SU-DHL-6 (cell line): ENCODE measurements around the gene TIGD1.

Source experiments
- H2AFZ ChIP-seq: fragments of 200-600 bp; sonication (generic); 2 replicates; pipeline ENCODE4 v1.6.1; 2014; ENCODE audit warnings: low read depth, mild to moderate bottlenecking, moderate library complexity, mixed read lengths, antibody characterized with exemption, low read length; ENCODE audit not compliant: severe bottlenecking
- H3F3A ChIP-seq: fragments of 200-600 bp; shearing (Covaris generic); 2 replicates; pipeline ENCODE4 v1.6.0; 2016; ENCODE audit warnings: antibody characterized with exemption, mild to moderate bottlenecking; ENCODE audit not compliant: insufficient read depth
- H3K27ac ChIP-seq: fragments of 200-600 bp; sonication (generic); 2 replicates; pipeline ENCODE4 v1.5.1; 2016; ENCODE audit warnings: low read depth, mild to moderate bottlenecking, low read length, moderate library complexity, mixed read lengths
- H3K27me3 ChIP-seq: fragments of 200-600 bp; sonication (generic), shearing (Covaris generic); 2 replicates; pipeline ENCODE4 v1.6.0; 2014; ENCODE audit warnings: mild to moderate bottlenecking, low read length
- H3K36me3 ChIP-seq: fragments of 200-600 bp; sonication (generic); 2 replicates; pipeline ENCODE4 v1.6.1; 2014; ENCODE audit warnings: mild to moderate bottlenecking, low read length, mixed read lengths
- H3K4me2 ChIP-seq: fragments of 300-600, 200-600 bp; shearing (Covaris generic), sonication (generic); 2 replicates; pipeline ENCODE4 v1.6.0; 2014; ENCODE audit warnings: low read length, low read depth, mild to moderate bottlenecking; ENCODE audit not compliant: poor library complexity, severe bottlenecking
- H3K4me3 ChIP-seq: fragments of 200-600 bp; sonication (generic); 2 replicates; pipeline ENCODE4 v1.5.1; 2014; ENCODE audit warnings: antibody characterized with exemption, low read length, mild to moderate bottlenecking, mixed read lengths; ENCODE audit not compliant: insufficient read depth, poor library complexity, severe bottlenecking
- H3K79me2 ChIP-seq: fragments of 200-600 bp; sonication (generic); 2 replicates; pipeline ENCODE4 v1.6.1; 2014; ENCODE audit warnings: mild to moderate bottlenecking, low read length, moderate library complexity; ENCODE audit not compliant: insufficient read depth
- H3K9ac ChIP-seq: fragments of 200-600 bp; sonication (generic); 2 replicates; pipeline ENCODE4 v1.7.0; 2014; ENCODE audit warnings: mild to moderate bottlenecking, low read length
- H3K9me2 ChIP-seq: fragments of 200-600 bp; sonication (generic); replicated peaks from 2 replicates; pipeline ENCODE4 v1.6.1; 2014; ENCODE audit warnings: low read length; ENCODE audit not compliant: insufficient read depth
- H3K9me3 ChIP-seq: fragments of 200-600 bp; sonication (generic); 2 replicates; pipeline ENCODE4 v1.6.1; 2014; ENCODE audit warnings: low read length, mixed read lengths; ENCODE audit not compliant: insufficient read depth
- H4K20me1 ChIP-seq: fragments of 200-600 bp; sonication (generic); 2 replicates; pipeline ENCODE4 v1.6.1; 2014; ENCODE audit warnings: low read depth, mild to moderate bottlenecking, antibody characterized with exemption, low read length, moderate library complexity, mixed read lengths
- CTCF ChIP-seq: fragments of 200-600 bp; sonication (generic); IDR thresholded peaks from one replicate; pipeline ENCODE4 v1.5.1; 2017; ENCODE audit warnings: antibody characterized with exemption, mild to moderate bottlenecking, low read length, moderate library complexity; ENCODE audit not compliant: insufficient read depth, poor library complexity, severe bottlenecking
- EZH2phosphoT487 ChIP-seq: fragments of 200-600 bp; sonication (generic), shearing (Covaris generic); conservative IDR thresholded peaks from 2 replicates; pipeline ENCODE4 v1.6.1; 2018; ENCODE audit warnings: mild to moderate bottlenecking, antibody characterized with exemption, low read length, moderate library complexity, mixed read lengths

Gene TIGD1

GRCh38 chr2:232532419-232532818, 17.9 kb downstream of the TIGD1 start:
- Histone ChIP-seq H2AFZ (no peak overlapping the region), H3K79me2 (no peaks in the 10 kb centered on the region), H3K9me2 (no peaks in the 10 kb centered on the region), H3F3A (no peaks in the 10 kb centered on the region), H3K36me3 (no peaks in the 10 kb centered on the region), H3K9ac (no peak overlapping the region), H3K4me2 (no peak overlapping the region), H3K9me3 (no peaks in the 10 kb centered on the region), H3K4me3 (no peak overlapping the region), H3K27ac (no peak overlapping the region), H3K27me3 (no peaks in the 10 kb centered on the region), H4K20me1 (no peaks in the 10 kb centered on the region)
- no peak for TF ChIP-seq EZH2phosphoT487

DNA sequence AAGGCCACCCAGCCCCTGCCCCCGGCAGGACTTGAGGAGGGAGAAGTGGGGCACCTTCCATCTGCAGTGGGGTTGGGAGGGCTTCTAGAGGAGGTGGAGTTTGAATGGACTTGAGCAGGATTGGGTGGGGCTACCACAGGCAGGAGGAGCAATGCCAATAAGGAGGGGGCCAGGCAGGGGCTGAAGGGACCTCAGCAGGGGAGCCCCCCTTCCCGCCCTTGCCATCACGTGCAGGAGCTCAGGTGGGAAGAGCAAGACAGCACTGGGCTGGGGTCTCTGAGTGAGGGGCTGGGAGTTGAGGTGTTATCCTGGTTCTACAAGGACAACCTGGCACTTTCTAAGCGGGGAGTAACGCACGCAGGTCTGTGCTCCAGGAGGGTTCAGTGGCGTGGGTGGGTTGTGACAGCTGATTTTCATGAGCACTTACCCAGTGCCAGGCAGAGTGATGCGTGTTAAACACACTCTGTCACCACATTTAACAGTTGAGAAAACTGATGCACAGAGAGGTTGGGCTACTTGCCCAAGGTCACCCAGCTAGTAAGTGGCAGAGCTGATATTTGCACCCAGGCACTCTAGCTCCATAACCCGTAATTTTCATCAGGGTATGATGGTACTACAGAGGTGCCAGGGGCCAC, 19.6 kb downstream of the TIGD1 start:
- Histone ChIP-seq H3K27me3 (no peaks in the 10 kb centered on the region), H3K4me2 (no peak overlapping the region)

GRCh38 chr2:232529806-232530547, 20.4 kb downstream of the TIGD1 start:
- no peaks in the 10 kb centered on the region for H3K9me2 ChIP-seq
- H3K27me3 ChIP-seq = no peaks in the 10 kb centered on the region
- no peaks in the 10 kb centered on the region for H3K36me3 ChIP-seq
- no peak overlapping the region for H2AFZ ChIP-seq
- H3K4me3 ChIP-seq = no peak overlapping the region
- no peak overlapping the region for H3K9ac ChIP-seq
- no peak overlapping the region for H3K4me2 ChIP-seq
- H3K9me3 ChIP-seq = no peaks in the 10 kb centered on the region
- H3F3A ChIP-seq = no peaks in the 10 kb centered on the region
- no peak overlapping the region for H3K27ac ChIP-seq
- H4K20me1 ChIP-seq = no peaks in the 10 kb centered on the region
- no peaks in the 10 kb centered on the region for H3K79me2 ChIP-seq
- no peak for TF ChIP-seq CTCF
- no peak for TF ChIP-seq EZH2phosphoT487

More for the DNA sequence above, 19.6 kb downstream of the TIGD1 start:
- TF ChIP-seq EZH2phosphoT487 = no peak
- no peak for TF ChIP-seq CTCF
- Histone ChIP-seq H3K4me3 (no peak overlapping the region), H3K9me3 (no peaks in the 10 kb centered on the region), H3K9ac (no peak overlapping the region), H3K36me3 (no peaks in the 10 kb centered on the region), H3K79me2 (no peaks in the 10 kb centered on the region), H2AFZ (no peak overlapping the region), H3F3A (no peaks in the 10 kb centered on the region), H3K9me2 (no peaks in the 10 kb centered on the region), H3K27ac (no peak overlapping the region), H4K20me1 (no peaks in the 10 kb centered on the region)
